SK-N-SH (cell line): Measurements from ENCODE around the gene CATSPER4. TPM values are rescaled to one million over a fixed set of nuclear protein-coding genes. Genes with fewer than 3 reads are reported as not detected.

Source experiments
- CTCF ChIA-PET: fragments of 300-600, 350-600 bp; formaldehyde crosslinking; extraction: SDS; loops from one replicate; lab custom pipeline; 2021; lab: Yijun Ruan, JAX
- POLR2A ChIA-PET: fragments of 350-600 bp; sonication (Branson Sonifier 250); formaldehyde crosslinking; extraction: SDS; loops from one replicate; lab custom pipeline; 2020; ENCODE audit warnings: antibody characterized with exemption, inconsistent platforms; lab: Yijun Ruan, JAX
- DNase-seq: peaks from one replicate; pipeline ENCODE4 v3.0.0; 2012
- H2AFZ ChIP-seq: fragments of 200-600 bp; sonication (generic); 2 replicates; pipeline ENCODE4 v1.8.1; 2016; ENCODE audit warnings: antibody characterized with exemption, mild to moderate bottlenecking, low read depth
- H3F3A ChIP-seq: fragments of 200-600 bp; sonication (generic); replicated peaks from 2 replicates; pipeline ENCODE3; 2016; ENCODE audit warnings: antibody characterized with exemption, mild to moderate bottlenecking; ENCODE audit not compliant: insufficient read depth
- H3K27ac ChIP-seq, 2 experiments: fragments of 200-500 bp in 1 of 2; fragments of 200-600 bp in 1 of 2; sonication (Bioruptor generic) in 1 of 2; sonication (generic), shearing (Covaris generic) in 1 of 2; 2 replicates each; pipeline versions ENCODE4 v1.5.1 to v1.6.1; 2014 to 2016; ENCODE audit warnings: low read depth in 2 of 2, inconsistent platforms in 1 of 2, low read length in 1 of 2, mild to moderate bottlenecking in 1 of 2, mixed read lengths in 1 of 2
- H3K27me3 ChIP-seq: fragments of 200-600 bp; sonication (generic), shearing (Covaris generic); 2 replicates; pipeline ENCODE4 v1.6.1; 2016; ENCODE audit warnings: mixed run types; ENCODE audit not compliant: insufficient read depth
- H3K36me3 ChIP-seq, 2 experiments: fragments of 200-500 bp in 1 of 2; fragments of 200-600 bp in 1 of 2; sonication (Bioruptor generic) in 1 of 2; sonication (generic) in 1 of 2; replicated peaks in 1 of 2; 2 replicates each; pipeline versions ENCODE3 to v1.5.1; 2014 to 2016; ENCODE audit warnings: low read length in 1 of 2, mild to moderate bottlenecking in 1 of 2; ENCODE audit not compliant: insufficient read depth in 2 of 2, control insufficient read depth in 1 of 2
- H3K4me1 ChIP-seq, 2 experiments: fragments of 200-500 bp in 1 of 2; fragments of 200-600 bp in 1 of 2; sonication (Bioruptor generic) in 1 of 2; sonication (generic), shearing (Covaris generic) in 1 of 2; 2 replicates each; pipeline versions ENCODE4 v1.5.1 to v1.6.1; 2014 to 2016; ENCODE audit warnings: low read depth in 1 of 2, low read length in 1 of 2, mixed run types in 1 of 2; ENCODE audit not compliant: insufficient read depth in 2 of 2, control insufficient read depth in 1 of 2
- H3K4me2 ChIP-seq: fragments of 200-600 bp; sonication (generic), shearing (Covaris generic); 2 replicates; pipeline ENCODE4 v1.6.1; 2017; ENCODE audit warnings: mixed run types
- H3K4me3 ChIP-seq, 2 experiments: fragments of 200-500 bp in 1 of 2; fragments of 200-600 bp in 1 of 2; sonication (Bioruptor generic) in 1 of 2; sonication (generic), shearing (Covaris generic) in 1 of 2; 2 replicates each; pipeline versions ENCODE4 v1.5.1 to v1.8.1; 2014 to 2016; ENCODE audit warnings: low read depth in 2 of 2, inconsistent platforms in 1 of 2, low read length in 1 of 2, mild to moderate bottlenecking in 1 of 2, mixed read lengths in 1 of 2, moderate library complexity in 1 of 2
- H3K79me2 ChIP-seq: fragments of 200-600 bp; sonication (generic); 2 replicates; pipeline ENCODE4 v1.8.1; 2017; ENCODE audit warnings: mild to moderate bottlenecking; ENCODE audit not compliant: insufficient read depth
- H3K9ac ChIP-seq: fragments of 200-600 bp; sonication (generic); 2 replicates; pipeline ENCODE4 v1.6.1; 2017; ENCODE audit warnings: mixed run types
- H3K9me2 ChIP-seq: fragments of 200-600 bp; sonication (generic); 2 replicates; pipeline ENCODE4 v1.6.1; 2017; ENCODE audit warnings: mixed run types
- H3K9me3 ChIP-seq: fragments of 200-600 bp; sonication (generic); 2 replicates; pipeline ENCODE4 v1.6.1; 2017; ENCODE audit warnings: mixed run types, mild to moderate bottlenecking, moderate library complexity
- H4K20me1 ChIP-seq: fragments of 200-600 bp; sonication (generic); 2 replicates; pipeline ENCODE4 v1.6.1; 2017; ENCODE audit warnings: mild to moderate bottlenecking, mixed run types; ENCODE audit not compliant: insufficient read depth
- CHD2 ChIP-seq: fragments of 150-350 bp; IDR thresholded peaks from 2 replicates; pipeline ENCODE4 v1.6.1; 2018; ENCODE audit warnings: low read length; ENCODE audit not compliant: partially characterized antibody
- CTCF ChIP-seq: fragments of 200-600 bp; sonication (generic); IDR thresholded peaks from 2 replicates; pipeline ENCODE4 v1.6.1; 2017; ENCODE audit warnings: antibody characterized with exemption, mild to moderate bottlenecking, moderate library complexity
- EP300 ChIP-seq, 2 experiments: IDR thresholded peaks; 2 replicates each; pipeline versions ENCODE4 v1.4.0 to v1.6.1; 2012; ENCODE audit warnings: borderline replicate concordance in 1 of 2, low read depth in 1 of 2, low read length in 1 of 2
- EZH2phosphoT487 ChIP-seq: fragments of 200-600 bp; sonication (generic); IDR thresholded peaks from 2 replicates; pipeline ENCODE4 v1.6.1; 2017; ENCODE audit warnings: low read depth, mixed run types, mild to moderate bottlenecking, antibody characterized with exemption, moderate library complexity, borderline replicate concordance
- MAX ChIP-seq: IDR thresholded peaks from 2 replicates; pipeline ENCODE4 v1.4.0; 2012; ENCODE audit warnings: low read depth
- MXI1 ChIP-seq: IDR thresholded peaks from 2 replicates; pipeline ENCODE4 v1.6.1; 2012; ENCODE audit warnings: mild to moderate bottlenecking, low read depth, low read length, improper control_type of control experiment
- NFIC ChIP-seq: IDR thresholded peaks from 2 replicates; pipeline ENCODE4 v1.4.0; 2012; ENCODE audit warnings: borderline replicate concordance
- POLR2AphosphoS5 ChIP-seq: IDR thresholded peaks from 2 replicates; pipeline ENCODE4 v1.6.1; 2012; ENCODE audit warnings: low read depth, low read length
- RAD21 ChIP-seq: IDR thresholded peaks from 2 replicates; pipeline ENCODE4 v1.6.1; 2012; ENCODE audit warnings: mild to moderate bottlenecking, low read length
- REST ChIP-seq: IDR thresholded peaks from 2 replicates; pipeline ENCODE4 v1.6.1; 2012; ENCODE audit warnings: mild to moderate bottlenecking, low read depth, low read length, moderate library complexity
- RXRA ChIP-seq: IDR thresholded peaks from 2 replicates; pipeline ENCODE4 v1.4.0; 2012; ENCODE audit warnings: low read depth, mild to moderate bottlenecking, borderline replicate concordance
- SMC3 ChIP-seq: IDR thresholded peaks from 2 replicates; pipeline ENCODE4 v1.6.1; 2012; ENCODE audit warnings: low read depth, low read length, improper control_type of control experiment
- USF1 ChIP-seq: IDR thresholded peaks from 2 replicates; pipeline ENCODE4 v1.4.0; 2012; ENCODE audit warnings: low read depth, borderline replicate concordance
- USF2 ChIP-seq: fragments of 150-350 bp; IDR thresholded peaks from 2 replicates; pipeline ENCODE4 v1.6.1; 2017; ENCODE audit warnings: antibody characterized with exemption, low read length, low read depth, borderline replicate concordance
- YY1 ChIP-seq: IDR thresholded peaks from 2 replicates; pipeline ENCODE4 v1.4.0; 2012; ENCODE audit warnings: low read depth, mild to moderate bottlenecking
- ZBTB33 ChIP-seq: IDR thresholded peaks from 2 replicates; pipeline ENCODE4 v1.4.0; 2012; ENCODE audit warnings: low read depth, borderline replicate concordance
- WGBS: methylation state at CpG from one replicate; pipeline ENCODE4 v1.1.6; 2017; ENCODE audit warnings: low lambda C conversion rate; 5-methylcytosine and 5-hydroxymethylcytosine counted together
- polyA plus RNA-seq, 3 experiments: library from polyadenylated mRNA; depleted of rRNA; stranded (reverse); fragments of >200 nt; gene quantifications; 2 replicates each; pipeline ENCODE4 v1.2.3, GENCODE V29; 2012

The CATSPER4 gene
- polyA plus RNA-seq, 1 of the 3 experiments (the other 2 are of a cell fraction) = not detected

GRCh38 chr1:26166719-26167281 is 23.6 kb upstream of the CATSPER4 start:
- no peak overlapping the region for H3K9ac ChIP-seq
- peaks cover 0 to 22% of the 10 kb centered on the region in 2 experiments; a peak in 2 of 4 replicates for H3K4me1 ChIP-seq
- CTCF ChIA-PET = no interaction called here
- H3K36me3 ChIP-seq = peaks cover 0 to 1% of the 10 kb centered on the region in 2 experiments
- WGBS = 87% methylated on average over 4 of the region's 4 CpGs
- H3K4me2 ChIP-seq = no peak overlapping the region
- H3F3A ChIP-seq = peaks cover 4% of the 10 kb centered on the region
- no peaks in the 10 kb centered on the region for H4K20me1 ChIP-seq
- H3K9me3 ChIP-seq = no peaks in the 10 kb centered on the region
- H3K27ac ChIP-seq = no peak overlapping the region
- H3K9me2 ChIP-seq = no peaks in the 10 kb centered on the region
- TF ChIP-seq MXI1 = no peak
- no peak for TF ChIP-seq RAD21
- no peak for TF ChIP-seq USF1
- TF ChIP-seq CTCF = no peak
- no peak for TF ChIP-seq EP300 (IDR thresholded peaks at IDR 0.05; ENCODE audit: borderline replicate concordance in 1 of 2, low read depth in 1 of 2, low read length in 1 of 2)
- TF ChIP-seq MAX = no peak
- no peak for TF ChIP-seq USF2
- TF ChIP-seq YY1 = no peak
- no peak for TF ChIP-seq CHD2
- TF ChIP-seq SMC3 = no peak
- TF ChIP-seq POLR2AphosphoS5 = no peak
- no peak for TF ChIP-seq NFIC
- TF ChIP-seq EZH2phosphoT487 = no peak
- TF ChIP-seq REST = no peak
- TF ChIP-seq ZBTB33 = no peak
- no peak for TF ChIP-seq RXRA
- H3K27me3 ChIP-seq = no peaks in the 10 kb centered on the region
- POLR2A ChIA-PET = no interaction called here
- peaks cover 17% of the 10 kb centered on the region; the same call in 1 of the 2 replicates for H3K79me2 ChIP-seq
- H2AFZ ChIP-seq = no peak overlapping the region
- no peak for DNase-seq
- H3K4me3 ChIP-seq = no peak overlapping the region
